GM10847 (cell line): ENCODE data around the gene STT3B.

ENCODE experiments used
- POLR2A ChIP-seq: IDR thresholded peaks from 2 replicates; pipeline ENCODE4 v1.6.1; 2011; ENCODE audit not compliant: insufficient read length; ENCODE audit errors: extremely low read depth

Gene STT3B

GRCh38 chr3:31625358-31625757, 92.6 kb downstream of the STT3B start:
- TF ChIP-seq POLR2A: no peak

GRCh38 chr3:31629054-31629453, 96.3 kb downstream of the STT3B start:
- TF ChIP-seq POLR2A: no peak

GRCh38 chr3:31634476-31634875, 101.8 kb downstream of the STT3B start:
- no peak for TF ChIP-seq POLR2A

GRCh38 chr3:31635545-31635944, 102.8 kb downstream of the STT3B start:
- no peak for TF ChIP-seq POLR2A

- TF ChIP-seq POLR2A: no peak
Observed at GRCh38 chr3:31636049-31636448, 103.3 kb downstream of the STT3B start.

- no peak for TF ChIP-seq POLR2A
Observed at GRCh38 chr3:31636694-31637442, 104.1 kb downstream of the STT3B start.

GRCh38 chr3:31639828-31640227, 107.1 kb downstream of the STT3B start:
- TF ChIP-seq POLR2A: no peak

- TF ChIP-seq POLR2A: no peak
Observed at GRCh38 chr3:31645256-31645655, 112.5 kb downstream of the STT3B start.

GRCh38 chr3:31648286-31648968, 115.7 kb downstream of the STT3B start:
- TF ChIP-seq POLR2A: no peak

- no peak for TF ChIP-seq POLR2A
Observed at GRCh38 chr3:31652296-31652695, 119.6 kb downstream of the STT3B start.

GRCh38 chr3:31653464-31653863, 120.7 kb downstream of the STT3B start:
- no peak for TF ChIP-seq POLR2A

- TF ChIP-seq POLR2A: no peak
Observed at GRCh38 chr3:31654998-31655397, 122.3 kb downstream of the STT3B start.

GRCh38 chr3:31659246-31659645, 126.5 kb downstream of the STT3B start:
- no peak for TF ChIP-seq POLR2A

- TF ChIP-seq POLR2A: no peak
Observed at GRCh38 chr3:31661286-31661685, 128.6 kb downstream of the STT3B start.

- no peak for TF ChIP-seq POLR2A
Observed at GRCh38 chr3:31661993-31662670, 129.4 kb downstream of the STT3B start.

- TF ChIP-seq POLR2A: no peak
Observed at GRCh38 chr3:31664031-31664430, 131.3 kb downstream of the STT3B start.

- TF ChIP-seq POLR2A: no peak
Observed at GRCh38 chr3:31667582-31667981, 134.9 kb downstream of the STT3B start.

GRCh38 chr3:31668242-31668641, 135.5 kb downstream of the STT3B start:
- TF ChIP-seq POLR2A: no peak
